Activated CD4-positive, alpha-beta T cell treated with anti-CD3 and anti-CD28 coated beads, Interleukin-2, amount 50 U/mL, for 4 hours (primary cell): Measurements from ENCODE around the gene PDGFB.

Source experiments
- DNase-seq, 2 experiments: peaks; one replicate each; pipeline ENCODE4 v3.0.0-alpha.2; 2020

PDGFB gene

GRCh38 chr22:39276440-39277141 lies 31.8 kb upstream of the PDGFB start:
- DNase-seq: no peak

- no peak for DNase-seq
These were observed 31.1 kb upstream of the PDGFB start for GRCh38 chr22:39275814-39276439.

- no peak for DNase-seq
These were observed 29.4 kb upstream of the PDGFB start for GRCh38 chr22:39273950-39274887.

GRCh38 chr22:39270792-39271191 lies 26.0 kb upstream of the PDGFB start:
- DNase-seq: no peak

GRCh38 chr22:39270280-39270679 lies 25.5 kb upstream of the PDGFB start:
- no peak for DNase-seq

GRCh38 chr22:39269095-39269790 lies 24.5 kb upstream of the PDGFB start:
- DNase-seq: no peak

- DNase-seq: no peak
These were observed 23.9 kb upstream of the PDGFB start for GRCh38 chr22:39268645-39269044.

GRCh38 chr22:39267974-39268373 lies 23.2 kb upstream of the PDGFB start:
- no peak for DNase-seq

- no peak for DNase-seq
These were observed 21.7 kb upstream of the PDGFB start for GRCh38 chr22:39266398-39267030.

- no peak for DNase-seq
These were observed 20.5 kb upstream of the PDGFB start for GRCh38 chr22:39265143-39265886.

- DNase-seq: no peak
These were observed 19.7 kb upstream of the PDGFB start for GRCh38 chr22:39264349-39265038.

GRCh38 chr22:39263626-39264348 lies 19.0 kb upstream of the PDGFB start:
- DNase-seq: no peak

- no peak for DNase-seq
These were observed 14.9 kb upstream of the PDGFB start for GRCh38 chr22:39259666-39260065.

GRCh38 chr22:39257901-39258475 lies 13.2 kb upstream of the PDGFB start:
- no peak for DNase-seq

- no peak for DNase-seq
These were observed 12.2 kb upstream of the PDGFB start for GRCh38 chr22:39256979-39257378.

GRCh38 chr22:39256186-39256552 lies 11.4 kb upstream of the PDGFB start:
- DNase-seq: no peak

GRCh38 chr22:39255449-39256185 lies 10.8 kb upstream of the PDGFB start:
- DNase-seq: no peak

- peak; percentile 23 to 28 for DNase-seq
These were observed 10.1 kb upstream of the PDGFB start for GRCh38 chr22:39254789-39255298.

- DNase-seq: no peak
These were observed 9.3 kb upstream of the PDGFB start for GRCh38 chr22:39254122-39254521.
